ENCODE data around the gene MMADHC. TPM values are rescaled to one million over a fixed set of nuclear protein-coding genes. Genes with fewer than 3 reads are reported as not detected.

Gene MMADHC
- total RNA-seq, 1 experiment from 2014 or later, result 126 TPM

GRCh38 chr2:149534674-149535073 is 52.9 kb downstream of the MMADHC start (continued):
- TF ChIP-seq, protein P1, sequence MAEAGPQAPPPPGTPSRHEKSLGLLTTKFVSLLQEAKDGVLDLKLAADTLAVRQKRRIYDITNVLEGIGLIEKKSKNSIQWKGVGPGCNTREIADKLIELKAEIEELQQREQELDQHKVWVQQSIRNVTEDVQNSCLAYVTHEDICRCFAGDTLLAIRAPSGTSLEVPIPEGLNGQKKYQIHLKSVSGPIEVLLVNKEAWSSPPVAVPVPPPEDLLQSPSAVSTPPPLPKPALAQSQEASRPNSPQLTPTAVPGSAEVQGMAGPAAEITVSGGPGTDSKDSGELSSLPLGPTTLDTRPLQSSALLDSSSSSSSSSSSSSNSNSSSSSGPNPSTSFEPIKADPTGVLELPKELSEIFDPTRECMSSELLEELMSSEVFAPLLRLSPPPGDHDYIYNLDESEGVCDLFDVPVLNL (CRISPR knock-in tag; IDR thresholded peaks at IDR 0.05; ENCODE audit: borderline replicate concordance, low read depth), result no peak
- TF ChIP-seq, protein P2, sequence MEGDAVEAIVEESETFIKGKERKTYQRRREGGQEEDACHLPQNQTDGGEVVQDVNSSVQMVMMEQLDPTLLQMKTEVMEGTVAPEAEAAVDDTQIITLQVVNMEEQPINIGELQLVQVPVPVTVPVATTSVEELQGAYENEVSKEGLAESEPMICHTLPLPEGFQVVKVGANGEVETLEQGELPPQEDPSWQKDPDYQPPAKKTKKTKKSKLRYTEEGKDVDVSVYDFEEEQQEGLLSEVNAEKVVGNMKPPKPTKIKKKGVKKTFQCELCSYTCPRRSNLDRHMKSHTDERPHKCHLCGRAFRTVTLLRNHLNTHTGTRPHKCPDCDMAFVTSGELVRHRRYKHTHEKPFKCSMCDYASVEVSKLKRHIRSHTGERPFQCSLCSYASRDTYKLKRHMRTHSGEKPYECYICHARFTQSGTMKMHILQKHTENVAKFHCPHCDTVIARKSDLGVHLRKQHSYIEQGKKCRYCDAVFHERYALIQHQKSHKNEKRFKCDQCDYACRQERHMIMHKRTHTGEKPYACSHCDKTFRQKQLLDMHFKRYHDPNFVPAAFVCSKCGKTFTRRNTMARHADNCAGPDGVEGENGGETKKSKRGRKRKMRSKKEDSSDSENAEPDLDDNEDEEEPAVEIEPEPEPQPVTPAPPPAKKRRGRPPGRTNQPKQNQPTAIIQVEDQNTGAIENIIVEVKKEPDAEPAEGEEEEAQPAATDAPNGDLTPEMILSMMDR (IDR thresholded peaks at IDR 0.05), result no peak
- no peak for TF ChIP-seq ZNF396 (CRISPR knock-in tag; IDR thresholded peaks at IDR 0.05; ENCODE audit: borderline replicate concordance)
- no peak for TF ChIP-seq PRRX2 (CRISPR knock-in tag; IDR thresholded peaks at IDR 0.05)
- no peak for TF ChIP-seq ZNF121 (CRISPR knock-in tag; IDR thresholded peaks at IDR 0.05)
- TF ChIP-seq GTF2I (CRISPR knock-in tag; conservative IDR thresholded peaks at IDR 0.05), result no peak
- no peak for TF ChIP-seq OVOL2 (CRISPR knock-in tag; IDR thresholded peaks at IDR 0.05; ENCODE audit: borderline replicate concordance)
- no peak for TF ChIP-seq PREB (CRISPR knock-in tag; IDR thresholded peaks at IDR 0.05; ENCODE audit: borderline replicate concordance)

GRCh38 chr2:149528983-149529382 is 58.6 kb downstream of the MMADHC start:
- Mint-ChIP-seq H3K4me3 (no peak overlapping the region), H3K4me1 (0 out of 2 replicates have a peak, but pooled peaks cover 3% of the 10 kb centered on the region), H3K27me3 (ENCODE audit: low read depth) (no peaks in the 10 kb centered on the region), H3K27ac (no peak overlapping the region), H3K36me3 (no peaks in the 10 kb centered on the region), H3K9me3 (peaks cover 5% of the 10 kb centered on the region; the same call in 1 of the 2 replicates)
- CTCF ChIA-PET, result interaction anchor here (1.0 kb wide), 1 partner anchor 490 kb away, joined by 3 read pairs; the partner anchor contains the start of gene LYPD6B
- ATAC-seq (no peak), DNase-seq (ENCODE audit: low spot score) (no peak)
- POLR2A ChIA-PET, result no interaction called here
- TF ChIP-seq ZNF317 (CRISPR knock-in tag; IDR thresholded peaks at IDR 0.05; ENCODE audit: borderline replicate concordance, low read depth), result no peak
- no peak for TF ChIP-seq JUN (CRISPR knock-in tag; IDR thresholded peaks at IDR 0.05)
- no peak for TF ChIP-seq CREB1 (CRISPR knock-in tag; IDR thresholded peaks at IDR 0.05)
- no peak for TF ChIP-seq TEAD1 (CRISPR knock-in tag; IDR thresholded peaks at IDR 0.05)
- TF ChIP-seq TP53 (CRISPR knock-in tag; IDR thresholded peaks at IDR 0.05), result no peak
- TF ChIP-seq ARID4B (CRISPR knock-in tag; IDR thresholded peaks at IDR 0.05; ENCODE audit: borderline replicate concordance), result no peak
- TF ChIP-seq, protein P3, sequence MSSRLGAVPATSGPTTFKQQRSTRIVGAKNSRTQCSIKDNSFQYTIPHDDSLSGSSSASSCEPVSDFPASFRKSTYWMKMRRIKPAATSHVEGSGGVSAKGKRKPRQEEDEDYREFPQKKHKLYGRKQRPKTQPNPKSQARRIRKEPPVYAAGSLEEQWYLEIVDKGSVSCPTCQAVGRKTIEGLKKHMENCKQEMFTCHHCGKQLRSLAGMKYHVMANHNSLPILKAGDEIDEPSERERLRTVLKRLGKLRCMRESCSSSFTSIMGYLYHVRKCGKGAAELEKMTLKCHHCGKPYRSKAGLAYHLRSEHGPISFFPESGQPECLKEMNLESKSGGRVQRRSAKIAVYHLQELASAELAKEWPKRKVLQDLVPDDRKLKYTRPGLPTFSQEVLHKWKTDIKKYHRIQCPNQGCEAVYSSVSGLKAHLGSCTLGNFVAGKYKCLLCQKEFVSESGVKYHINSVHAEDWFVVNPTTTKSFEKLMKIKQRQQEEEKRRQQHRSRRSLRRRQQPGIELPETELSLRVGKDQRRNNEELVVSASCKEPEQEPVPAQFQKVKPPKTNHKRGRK (CRISPR knock-in tag; IDR thresholded peaks at IDR 0.05; ENCODE audit: borderline replicate concordance), result no peak
- no peak for TF ChIP-seq ZNF121 (CRISPR knock-in tag; IDR thresholded peaks at IDR 0.05)
- no peak for TF ChIP-seq USF1 (CRISPR knock-in tag; IDR thresholded peaks at IDR 0.05)
- TF ChIP-seq SP1 (CRISPR knock-in tag; conservative IDR thresholded peaks at IDR 0.05), result no peak
- TF ChIP-seq, protein P4, sequence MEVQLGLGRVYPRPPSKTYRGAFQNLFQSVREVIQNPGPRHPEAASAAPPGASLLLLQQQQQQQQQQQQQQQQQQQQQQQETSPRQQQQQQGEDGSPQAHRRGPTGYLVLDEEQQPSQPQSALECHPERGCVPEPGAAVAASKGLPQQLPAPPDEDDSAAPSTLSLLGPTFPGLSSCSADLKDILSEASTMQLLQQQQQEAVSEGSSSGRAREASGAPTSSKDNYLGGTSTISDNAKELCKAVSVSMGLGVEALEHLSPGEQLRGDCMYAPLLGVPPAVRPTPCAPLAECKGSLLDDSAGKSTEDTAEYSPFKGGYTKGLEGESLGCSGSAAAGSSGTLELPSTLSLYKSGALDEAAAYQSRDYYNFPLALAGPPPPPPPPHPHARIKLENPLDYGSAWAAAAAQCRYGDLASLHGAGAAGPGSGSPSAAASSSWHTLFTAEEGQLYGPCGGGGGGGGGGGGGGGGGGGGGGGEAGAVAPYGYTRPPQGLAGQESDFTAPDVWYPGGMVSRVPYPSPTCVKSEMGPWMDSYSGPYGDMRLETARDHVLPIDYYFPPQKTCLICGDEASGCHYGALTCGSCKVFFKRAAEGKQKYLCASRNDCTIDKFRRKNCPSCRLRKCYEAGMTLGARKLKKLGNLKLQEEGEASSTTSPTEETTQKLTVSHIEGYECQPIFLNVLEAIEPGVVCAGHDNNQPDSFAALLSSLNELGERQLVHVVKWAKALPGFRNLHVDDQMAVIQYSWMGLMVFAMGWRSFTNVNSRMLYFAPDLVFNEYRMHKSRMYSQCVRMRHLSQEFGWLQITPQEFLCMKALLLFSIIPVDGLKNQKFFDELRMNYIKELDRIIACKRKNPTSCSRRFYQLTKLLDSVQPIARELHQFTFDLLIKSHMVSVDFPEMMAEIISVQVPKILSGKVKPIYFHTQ (CRISPR knock-in tag; IDR thresholded peaks at IDR 0.05), result no peak
- TF ChIP-seq, protein P5, sequence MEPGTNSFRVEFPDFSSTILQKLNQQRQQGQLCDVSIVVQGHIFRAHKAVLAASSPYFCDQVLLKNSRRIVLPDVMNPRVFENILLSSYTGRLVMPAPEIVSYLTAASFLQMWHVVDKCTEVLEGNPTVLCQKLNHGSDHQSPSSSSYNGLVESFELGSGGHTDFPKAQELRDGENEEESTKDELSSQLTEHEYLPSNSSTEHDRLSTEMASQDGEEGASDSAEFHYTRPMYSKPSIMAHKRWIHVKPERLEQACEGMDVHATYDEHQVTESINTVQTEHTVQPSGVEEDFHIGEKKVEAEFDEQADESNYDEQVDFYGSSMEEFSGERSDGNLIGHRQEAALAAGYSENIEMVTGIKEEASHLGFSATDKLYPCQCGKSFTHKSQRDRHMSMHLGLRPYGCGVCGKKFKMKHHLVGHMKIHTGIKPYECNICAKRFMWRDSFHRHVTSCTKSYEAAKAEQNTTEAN (CRISPR knock-in tag; IDR thresholded peaks at IDR 0.05), result no peak
- TF ChIP-seq SMAD4 (CRISPR knock-in tag; IDR thresholded peaks at IDR 0.05), result no peak
- TF ChIP-seq GTF2I (CRISPR knock-in tag; conservative IDR thresholded peaks at IDR 0.05), result no peak

Measured in WTC11 (cell line).